ENCODE results near the gene KIF26A. TPM values are rescaled to one million over a fixed set of nuclear protein-coding genes. Genes with fewer than 3 reads are reported as not detected.

KIF26A gene
- total RNA-seq, 2 experiments from 2014 or later, result 0.35 to 0.50 TPM

GRCh38 chr14:104159990-104160389 is 21.6 kb downstream of the KIF26A start:
- ChIA-PET CTCF (no interaction called here), POLR2A (no interaction called here)
- Mint-ChIP-seq H3K36me3 (ENCODE audit: low read depth) (no peaks in the 10 kb centered on the region), H3K27ac (no peak overlapping the region), H3K4me3 (no peak overlapping the region), H3K9me3 (no peaks in the 10 kb centered on the region), H3K27me3 (no peaks in the 10 kb centered on the region), H3K4me1 (no peaks in the 10 kb centered on the region)
- DNase-seq, result no peak

- Mint-ChIP-seq H3K36me3 (ENCODE audit: low read depth) (no peaks in the 10 kb centered on the region), H3K27me3 (no peaks in the 10 kb centered on the region), H3K27ac (no peak overlapping the region), H3K4me1 (no peaks in the 10 kb centered on the region), H3K4me3 (no peak overlapping the region), H3K9me3 (no peaks in the 10 kb centered on the region)
- no peak for DNase-seq
- POLR2A ChIA-PET, result no interaction called here
- CTCF ChIA-PET, result no interaction called here
These were observed 23.4 kb downstream of the KIF26A start for GRCh38 chr14:104161602-104162367.

GRCh38 chr14:104162495-104162894 is 24.1 kb downstream of the KIF26A start:
- Mint-ChIP-seq H3K27me3 (no peaks in the 10 kb centered on the region), H3K9me3 (no peaks in the 10 kb centered on the region), H3K27ac (no peak overlapping the region), H3K36me3 (ENCODE audit: low read depth) (no peaks in the 10 kb centered on the region), H3K4me1 (no peaks in the 10 kb centered on the region), H3K4me3 (no peak overlapping the region)
- CTCF ChIA-PET, result no interaction called here
- POLR2A ChIA-PET, result no interaction called here
- no peak for DNase-seq

GRCh38 chr14:104163541-104163940 is 25.2 kb downstream of the KIF26A start:
- Mint-ChIP-seq H3K4me1 (no peaks in the 10 kb centered on the region), H3K36me3 (ENCODE audit: low read depth) (no peaks in the 10 kb centered on the region), H3K4me3 (no peak overlapping the region), H3K9me3 (no peaks in the 10 kb centered on the region), H3K27ac (no peak overlapping the region), H3K27me3 (no peaks in the 10 kb centered on the region)
- ChIA-PET CTCF (no interaction called here), POLR2A (no interaction called here)
- no peak for DNase-seq

- Mint-ChIP-seq H3K27me3 (no peaks in the 10 kb centered on the region), H3K4me3 (no peak overlapping the region), H3K27ac (no peak overlapping the region), H3K36me3 (ENCODE audit: low read depth) (no peaks in the 10 kb centered on the region), H3K4me1 (no peaks in the 10 kb centered on the region), H3K9me3 (no peaks in the 10 kb centered on the region)
- POLR2A ChIA-PET, result no interaction called here
- CTCF ChIA-PET, result no interaction called here
- DNase-seq, result no peak
These were observed 25.7 kb downstream of the KIF26A start for GRCh38 chr14:104164041-104164440.

GRCh38 chr14:104164512-104164911 is 26.1 kb downstream of the KIF26A start:
- DNase-seq, result no peak
- H3K9me3 Mint-ChIP-seq, result no peaks in the 10 kb centered on the region
- no peak overlapping the region for H3K27ac Mint-ChIP-seq
- POLR2A ChIA-PET, result no interaction called here
- CTCF ChIA-PET, result no interaction called here
- no peaks in the 10 kb centered on the region for H3K27me3 Mint-ChIP-seq
- H3K4me1 Mint-ChIP-seq, result no peaks in the 10 kb centered on the region
- no peak overlapping the region for H3K4me3 Mint-ChIP-seq
- H3K36me3 Mint-ChIP-seq (ENCODE audit: low read depth), result no peaks in the 10 kb centered on the region

GRCh38 chr14:104166698-104167097 is 28.3 kb downstream of the KIF26A start:
- Mint-ChIP-seq H3K36me3 (ENCODE audit: low read depth) (no peaks in the 10 kb centered on the region), H3K4me3 (no peak overlapping the region), H3K27me3 (no peaks in the 10 kb centered on the region), H3K27ac (no peak overlapping the region), H3K9me3 (no peaks in the 10 kb centered on the region), H3K4me1 (no peaks in the 10 kb centered on the region)
- DNase-seq, result no peak
- ChIA-PET CTCF (no interaction called here), POLR2A (no interaction called here)

GRCh38 chr14:104168603-104169002 is 30.2 kb downstream of the KIF26A start:
- Mint-ChIP-seq H3K36me3 (ENCODE audit: low read depth) (no peaks in the 10 kb centered on the region), H3K4me1 (no peaks in the 10 kb centered on the region), H3K9me3 (no peaks in the 10 kb centered on the region), H3K27ac (no peak overlapping the region), H3K4me3 (no peak overlapping the region), H3K27me3 (no peaks in the 10 kb centered on the region)
- no peak for DNase-seq
- ChIA-PET CTCF (no interaction called here), POLR2A (no interaction called here)

- H3K27ac Mint-ChIP-seq, result no peak overlapping the region
- no peaks in the 10 kb centered on the region for H3K27me3 Mint-ChIP-seq
- no peaks in the 10 kb centered on the region for H3K36me3 Mint-ChIP-seq (ENCODE audit: low read depth)
These were observed 30.8 kb downstream of the KIF26A start for GRCh38 chr14:104169005-104169698.

GRCh38 chr14:104169699-104170479 is 31.5 kb downstream of the KIF26A start:
- DNase-seq, result no peak
- Mint-ChIP-seq H3K4me1 (no peaks in the 10 kb centered on the region), H3K27me3 (no peaks in the 10 kb centered on the region), H3K36me3 (ENCODE audit: low read depth) (no peaks in the 10 kb centered on the region), H3K27ac (no peak overlapping the region), H3K4me3 (no peak overlapping the region), H3K9me3 (no peaks in the 10 kb centered on the region)
- ChIA-PET POLR2A (no interaction called here), CTCF (no interaction called here)

More at GRCh38 chr14:104169005-104169698, 30.8 kb downstream of the KIF26A start:
- Mint-ChIP-seq H3K4me1 (no peaks in the 10 kb centered on the region), H3K4me3 (no peak overlapping the region), H3K9me3 (no peaks in the 10 kb centered on the region)
- CTCF ChIA-PET, result no interaction called here
- no peak for DNase-seq
- POLR2A ChIA-PET, result no interaction called here

GRCh38 chr14:104171029-104171697 is 32.8 kb downstream of the KIF26A start:
- ChIA-PET CTCF (no interaction called here), POLR2A (no interaction called here)
- Mint-ChIP-seq H3K36me3 (ENCODE audit: low read depth) (no peaks in the 10 kb centered on the region), H3K27me3 (no peaks in the 10 kb centered on the region), H3K27ac (no peak overlapping the region), H3K9me3 (no peaks in the 10 kb centered on the region), H3K4me3 (no peak overlapping the region), H3K4me1 (no peaks in the 10 kb centered on the region)
- DNase-seq, result no peak

- H3K4me1 Mint-ChIP-seq, result no peaks in the 10 kb centered on the region
- no peaks in the 10 kb centered on the region for H3K36me3 Mint-ChIP-seq (ENCODE audit: low read depth)
- ChIA-PET CTCF (no interaction called here), POLR2A (no interaction called here)
- H3K9me3 Mint-ChIP-seq, result no peaks in the 10 kb centered on the region
- no peak for DNase-seq
- H3K4me3 Mint-ChIP-seq, result no peak overlapping the region
- H3K27me3 Mint-ChIP-seq, result no peaks in the 10 kb centered on the region
- no peak overlapping the region for H3K27ac Mint-ChIP-seq
These were observed 33.5 kb downstream of the KIF26A start for GRCh38 chr14:104171895-104172294.

- no peak overlapping the region for H3K4me3 Mint-ChIP-seq
- H3K9me3 Mint-ChIP-seq, result no peaks in the 10 kb centered on the region
- DNase-seq, result no peak
- no peaks in the 10 kb centered on the region for H3K36me3 Mint-ChIP-seq (ENCODE audit: low read depth)
- ChIA-PET CTCF (no interaction called here), POLR2A (no interaction called here)
- H3K27me3 Mint-ChIP-seq, result no peaks in the 10 kb centered on the region
- no peak overlapping the region for H3K27ac Mint-ChIP-seq
- H3K4me1 Mint-ChIP-seq, result no peaks in the 10 kb centered on the region
These were observed 34.0 kb downstream of the KIF26A start for GRCh38 chr14:104172349-104172748.

Data from activated CD4-positive, alpha-beta T cell treated with anti-CD3 and anti-CD28 coated beads, Interleukin-2, amount 10 ng/mL, durations not matched to agents 7 days and 5 days (primary cell).